HepG2 (cell line): Measurements from ENCODE around the gene KCNH6. TPM values are rescaled to one million over a fixed set of nuclear protein-coding genes. Genes with fewer than 3 reads are reported as not detected.

Experiments used
- AGO2 ChIP-seq: fragments of 200-400 bp; formaldehyde crosslinking; optimal IDR thresholded peaks from 2 replicates; pipeline ENCODE3; 2017; ENCODE audit warnings: mild to moderate bottlenecking, low read depth, low read length, moderate library complexity
- GLI4 ChIP-seq: sonication (generic); formaldehyde crosslinking; IDR thresholded peaks from 2 replicates; pipeline ENCODE4 v1.5.1; 2020; ENCODE audit warnings: missing genetic modification reagents, mild to moderate bottlenecking, moderate library complexity, borderline replicate concordance
- JUN ChIP-seq: sonication (generic); formaldehyde crosslinking; IDR thresholded peaks from 2 replicates; pipeline ENCODE4 v1.4.0; 2020; ENCODE audit warnings: mild to moderate bottlenecking, missing genetic modification reagents
- MAFK ChIP-seq, 2 experiments: IDR thresholded peaks in 1 of 2; conservative IDR thresholded peaks in 1 of 2; 2 replicates each; pipeline ENCODE4 v1.6.1; 2011; ENCODE audit warnings: improper control_type of control experiment in 2 of 2, low read length in 2 of 2
- MAZ ChIP-seq, 2 experiments: sonication (generic) in 1 of 2; formaldehyde crosslinking in 1 of 2; IDR thresholded peaks; 2 replicates each; pipeline versions ENCODE4 v1.5.0 to v1.6.1; 2012 to 2020; ENCODE audit warnings: low read depth in 2 of 2, mild to moderate bottlenecking in 2 of 2, borderline replicate concordance in 1 of 2, improper control_type of control experiment in 1 of 2, low read length in 1 of 2, missing genetic modification reagents in 1 of 2, moderate library complexity in 1 of 2
- MLLT10 ChIP-seq: sonication (generic); formaldehyde crosslinking; IDR thresholded peaks from 2 replicates; pipeline ENCODE4 v1.4.0; 2020; ENCODE audit warnings: missing genetic modification reagents
- MNT ChIP-seq: fragments of 450-650 bp; IDR thresholded peaks from 2 replicates; pipeline ENCODE4 v1.6.1; 2016
- NCOA5 ChIP-seq: sonication (generic); formaldehyde crosslinking; IDR thresholded peaks from 2 replicates; pipeline ENCODE4 v1.4.0; 2020; ENCODE audit warnings: missing genetic modification reagents
- NFYB ChIP-seq: sonication (generic); formaldehyde crosslinking; IDR thresholded peaks from 2 replicates; pipeline ENCODE4 v1.4.0; 2020; ENCODE audit warnings: missing genetic modification reagents
- NFYC ChIP-seq: IDR thresholded peaks from 2 replicates; pipeline ENCODE4 v1.6.1; 2016; ENCODE audit warnings: missing genetic modification reagents, missing compliant biosample characterization
- POLR2AphosphoS2 ChIP-seq: IDR thresholded peaks from 2 replicates; pipeline ENCODE4 v1.6.1; 2011; ENCODE audit warnings: low read depth, low read length, improper control_type of control experiment
- SAP130 ChIP-seq: IDR thresholded peaks from 2 replicates; pipeline ENCODE4 v1.6.1; 2016; ENCODE audit warnings: low read depth
- STAG1 ChIP-seq: sonication (generic); formaldehyde crosslinking; IDR thresholded peaks from 2 replicates; pipeline ENCODE4 v1.4.0; 2020; ENCODE audit warnings: missing genetic modification reagents
- TSC22D2 ChIP-seq: sonication (generic); formaldehyde crosslinking; IDR thresholded peaks from 2 replicates; pipeline ENCODE4 v1.5.1; 2020; ENCODE audit warnings: missing genetic modification reagents, mild to moderate bottlenecking, borderline replicate concordance
- ZBTB37 ChIP-seq: sonication (generic); formaldehyde crosslinking; IDR thresholded peaks from 2 replicates; pipeline ENCODE4 v1.4.0; 2020; ENCODE audit warnings: mild to moderate bottlenecking, missing genetic modification reagents
- ZBTB43 ChIP-seq: sonication (generic); formaldehyde crosslinking; conservative IDR thresholded peaks from 2 replicates; pipeline ENCODE4 v1.4.0; 2020; ENCODE audit warnings: missing genetic modification reagents
- ZBTB46 ChIP-seq: sonication (generic); formaldehyde crosslinking; IDR thresholded peaks from 2 replicates; pipeline ENCODE4 v1.4.0; 2020; ENCODE audit warnings: mild to moderate bottlenecking, missing genetic modification reagents, borderline replicate concordance
- ZBTB7B ChIP-seq: sonication (generic); formaldehyde crosslinking; IDR thresholded peaks from 2 replicates; pipeline ENCODE4 v1.4.0; 2020; ENCODE audit warnings: missing genetic modification reagents
- ZNF3 ChIP-seq: IDR thresholded peaks from 2 replicates; pipeline ENCODE4 v1.7.0; 2017; ENCODE audit warnings: inconsistent platforms
- ZNF496 ChIP-seq: sonication (generic); formaldehyde crosslinking; IDR thresholded peaks from 2 replicates; pipeline ENCODE4 v1.8.1; 2023; ENCODE audit warnings: mild to moderate bottlenecking, moderate library complexity, missing genetic modification reagents; ENCODE audit not compliant: insufficient replicate concordance
- ZNF615 ChIP-seq: sonication (generic); formaldehyde crosslinking; IDR thresholded peaks from 2 replicates; pipeline ENCODE4 v1.5.0; 2020; ENCODE audit warnings: mild to moderate bottlenecking, missing genetic modification reagents, borderline replicate concordance
- ZNF850 ChIP-seq: sonication (generic); formaldehyde crosslinking; conservative IDR thresholded peaks from 2 replicates; pipeline ENCODE4 v1.9.0; 2021; ENCODE audit warnings: mild to moderate bottlenecking, missing genetic modification reagents
- ZSCAN29 ChIP-seq: sonication (generic); formaldehyde crosslinking; conservative IDR thresholded peaks from 2 replicates; pipeline ENCODE4 v1.4.0; 2020; ENCODE audit warnings: mild to moderate bottlenecking, missing genetic modification reagents
- polyA plus RNA-seq, 8 experiments: library from polyadenylated mRNA; depleted of rRNA in 3 of 8; stranded (reverse) in 7 of 8; unstranded in 1 of 8; fragments of >200 nt; fragmentation: Illumina TruSeq in 4 of 8; extraction: Trizol in 4 of 8; gene quantifications; 2 replicates each; pipeline versions ENCODE4 v1.2.1 to v1.2.3, GENCODE V29; 2011 to 2016; ENCODE audit warnings: low read depth in 4 of 8, missing spikeins in 1 of 8, mixed read lengths in 1 of 8; ENCODE audit not compliant: insufficient read depth in 1 of 8
- total RNA-seq, 5 experiments: library from RNA; depleted of rRNA; stranded (reverse); fragments of >200 nt; fragmentation: Illumina TruSeq; extraction: Trizol; gene quantifications; 2 replicates each; pipeline ENCODE4 v1.2.3, GENCODE V29; 2016; ENCODE audit warnings: low read depth in 1 of 5

The KCNH6 gene
- total and polyA plus RNA-seq, 2 of the 13 experiments (the other 11 are each of a cell fraction or from before 2014, with no cell fraction given) = 0.05 to 0.18 TPM

- TF ChIP-seq JUN (CRISPR knock-in tag) (peak; percentile 80; the same call in 1 of the 2 replicates), GLI4 (CRISPR knock-in tag) (no peak; the same call in 1 of the 2 replicates), MAZ (IDR thresholded peaks at IDR 0.05; ENCODE audit: borderline replicate concordance, low read depth, low read length) (peak; percentile 45; the same call in 1 of the 2 replicates), MAZ (CRISPR knock-in tag; IDR thresholded peaks at IDR 0.05; ENCODE audit: low read depth) (peak; percentile 81; the same call in 1 of the 2 replicates), STAG1 (CRISPR knock-in tag) (peak; percentile 10), ZNF850 (CRISPR knock-in tag) (0 out of 2 replicates have a peak, but pooled peaks have one; percentile 70), ZSCAN29 (CRISPR knock-in tag) (peak; percentile 87), NFYB (CRISPR knock-in tag) (no peak), NCOA5 (CRISPR knock-in tag) (no peak), NFYC (CRISPR knock-in tag) (no peak; the same call in 1 of the 2 replicates), ZBTB37 (no peak), TSC22D2 (no peak), MAFK (conservative IDR thresholded peaks at IDR 0.05 in 1 of 2, IDR thresholded peaks at IDR 0.05 in 1 of 2; ENCODE audit: low read length in 2 of 2) (no peak), MLLT10 (CRISPR knock-in tag) (no peak), AGO2 (no peak), ZBTB7B (CRISPR knock-in tag) (peak; percentile 97), ZNF3 (CRISPR knock-in tag) (0 out of 2 replicates have a peak, but pooled peaks have one; percentile 33), ZNF496 (CRISPR knock-in tag) (no peak), ZBTB43 (0 out of 2 replicates have a peak, but pooled peaks have one; percentile 5), SAP130 (CRISPR knock-in tag) (peak; percentile 90), ZBTB46 (CRISPR knock-in tag) (peak; percentile 91; the same call in 1 of the 2 replicates), MNT (no peak), POLR2AphosphoS2 (no peak), ZNF615 (CRISPR knock-in tag) (no peak)
Measured at GRCh38 chr17:63531022-63531965, 8.1 kb downstream of the KCNH6 start (continued).
